Duodenal mucosa (tissue), 2 donors: ENCODE results near the gene UBIAD1.

Experiments
- H3K27ac ChIP-seq: one replicate; pipeline ENCODE4 v1.7.0; 2013; ENCODE audit warnings: low read depth, low read length
- H3K27me3 ChIP-seq, 2 donors: one replicate each; pipeline ENCODE4 v1.7.0; 2013; ENCODE audit warnings: low read length in 2 of 2, control low read depth in 1 of 2; ENCODE audit not compliant: insufficient read depth in 2 of 2, control insufficient read depth in 1 of 2
- H3K36me3 ChIP-seq, 2 donors: one replicate each; pipeline ENCODE4 v1.7.0; 2013; ENCODE audit warnings: low read length in 2 of 2, control low read depth in 1 of 2; ENCODE audit not compliant: insufficient read depth in 2 of 2, control insufficient read depth in 1 of 2
- H3K4me1 ChIP-seq, 2 donors: one replicate each; pipeline ENCODE4 v1.7.0; 2013; ENCODE audit warnings: low read length in 2 of 2, control low read depth in 1 of 2; ENCODE audit not compliant: insufficient read depth in 2 of 2, control insufficient read depth in 1 of 2
- H3K4me3 ChIP-seq, 2 donors: one replicate each; pipeline ENCODE4 v1.7.0; 2013; ENCODE audit warnings: low read length in 2 of 2, low read depth in 1 of 2
- H3K9ac ChIP-seq, 2 donors: one replicate each; pipeline ENCODE4 v1.7.0; 2013; ENCODE audit warnings: low read length in 2 of 2, low read depth in 1 of 2
- H3K9me3 ChIP-seq, 2 donors: one replicate each; pipeline ENCODE4 v1.7.0; 2013; ENCODE audit warnings: low read length in 2 of 2, control low read depth in 1 of 2; ENCODE audit not compliant: control insufficient read depth in 1 of 2

UBIAD1 gene

DNA sequence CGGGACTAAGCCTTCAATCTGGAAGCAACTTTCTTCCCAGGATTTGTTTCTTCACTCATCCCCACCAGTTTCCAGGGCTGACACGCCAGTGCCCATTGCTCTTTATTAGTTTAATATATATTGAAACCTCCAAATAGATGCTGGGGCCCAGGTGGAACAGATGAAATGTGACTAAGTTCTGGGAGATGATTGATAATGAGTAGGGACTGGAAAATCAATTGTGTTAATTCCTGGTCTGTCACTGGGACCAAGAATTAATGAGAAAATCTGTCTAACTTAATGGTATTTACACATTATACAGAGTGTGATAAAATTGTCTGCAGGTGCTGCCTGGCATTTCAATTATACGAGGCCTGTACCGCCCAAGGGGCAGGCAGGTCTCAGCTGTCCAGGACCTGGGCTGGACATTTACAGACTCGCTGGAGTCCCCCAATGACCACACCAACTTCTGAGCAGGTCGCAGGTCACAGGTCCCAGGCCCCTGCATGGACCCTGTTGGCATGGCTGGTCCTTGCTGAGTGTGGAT lies 35.8 kb downstream of the UBIAD1 start:
- Histone ChIP-seq H3K9ac (no peak overlapping the region), H3K4me3 (no peak overlapping the region), H3K27me3 (peaks cover 0 to under 1% of the 10 kb centered on the region in 2 donors), H3K36me3 (no peaks in the 10 kb centered on the region), H3K27ac (no peak overlapping the region), H3K9me3 (no peaks in the 10 kb centered on the region), H3K4me1 (no peaks in the 10 kb centered on the region)

DNA sequence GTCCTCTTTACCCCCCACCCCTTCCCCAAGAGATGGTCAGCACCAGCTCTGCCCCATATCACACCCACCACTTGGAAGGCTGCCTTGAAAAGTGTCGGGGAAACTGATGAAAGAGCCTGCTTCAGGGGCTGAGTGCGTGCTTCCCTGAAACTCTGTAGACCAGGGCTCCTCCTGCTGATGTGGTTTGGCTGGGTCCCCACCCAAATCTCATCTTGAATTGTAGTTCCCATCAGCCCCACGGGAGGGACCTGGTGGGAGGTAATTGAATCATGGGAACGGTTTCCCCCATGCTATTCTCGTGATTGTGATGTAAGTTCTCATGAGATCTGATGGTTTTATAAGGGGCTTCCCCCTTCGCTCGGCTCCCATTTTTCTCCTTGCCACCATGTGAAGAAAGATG lies 36.4 kb downstream of the UBIAD1 start:
- no peak overlapping the region for H3K4me3 ChIP-seq

DNA sequence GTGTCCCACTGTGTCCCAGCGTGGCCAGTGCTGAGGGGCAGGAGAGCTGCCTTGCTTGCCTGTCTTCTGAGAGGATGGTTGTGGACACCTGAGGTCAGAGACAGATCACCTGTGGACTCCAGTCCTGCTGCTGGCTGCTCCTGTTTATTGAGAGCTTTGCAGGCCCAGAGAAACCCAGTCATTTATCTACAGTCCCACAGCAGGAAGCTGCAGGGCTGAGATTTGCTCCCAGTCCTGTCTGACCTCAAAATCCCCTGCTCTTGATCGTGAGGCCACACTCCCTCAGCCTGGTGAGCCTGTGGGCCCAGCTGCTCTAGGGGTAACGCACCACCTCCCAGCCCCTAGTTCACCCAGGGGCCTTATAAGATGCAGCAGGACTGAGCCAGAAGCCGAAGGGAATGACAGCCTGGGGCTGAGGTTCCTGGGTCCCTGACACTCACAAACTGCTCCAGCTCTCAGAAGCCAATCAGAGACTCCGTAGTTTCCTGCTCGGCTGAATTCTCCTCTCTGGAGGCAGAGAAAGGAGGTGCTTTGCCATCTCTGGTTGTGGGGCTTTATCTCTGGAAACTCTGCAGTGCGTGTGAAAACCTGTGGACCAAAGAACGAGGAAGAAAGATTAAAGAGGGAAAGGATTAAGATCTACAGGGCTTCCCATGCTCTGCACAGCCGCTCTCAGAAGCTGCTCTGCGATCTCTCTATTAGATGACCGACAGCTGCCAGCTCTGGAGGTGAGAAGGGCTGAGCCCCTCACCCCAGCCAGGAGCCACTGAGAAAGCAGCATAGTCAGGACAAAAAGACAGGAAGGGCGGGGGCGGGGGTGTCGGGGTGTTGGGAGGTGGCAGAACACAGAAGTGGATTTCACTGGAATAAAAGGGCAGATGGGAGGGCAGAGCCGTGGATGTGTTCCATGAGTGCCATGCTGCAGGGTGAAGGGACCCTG lies 39.1 kb downstream of the UBIAD1 start:
- Histone ChIP-seq H3K36me3 (no peaks in the 10 kb centered on the region), H3K9me3 (no peaks in the 10 kb centered on the region), H3K4me1 (no peaks in the 10 kb centered on the region), H3K27ac (no peak overlapping the region), H3K27me3 (peaks cover 0 to 9% of the 10 kb centered on the region in 2 donors), H3K9ac (no peak overlapping the region), H3K4me3 (no peak overlapping the region)

More for the DNA sequence above, 36.4 kb downstream of the UBIAD1 start:
- no peak overlapping the region for H3K27ac ChIP-seq
- no peaks in the 10 kb centered on the region for H3K9me3 ChIP-seq
- no peaks in the 10 kb centered on the region for H3K36me3 ChIP-seq
- H3K27me3 ChIP-seq = peaks cover 0 to 3% of the 10 kb centered on the region in 2 donors
- no peaks in the 10 kb centered on the region for H3K4me1 ChIP-seq
- no peak overlapping the region for H3K9ac ChIP-seq

DNA sequence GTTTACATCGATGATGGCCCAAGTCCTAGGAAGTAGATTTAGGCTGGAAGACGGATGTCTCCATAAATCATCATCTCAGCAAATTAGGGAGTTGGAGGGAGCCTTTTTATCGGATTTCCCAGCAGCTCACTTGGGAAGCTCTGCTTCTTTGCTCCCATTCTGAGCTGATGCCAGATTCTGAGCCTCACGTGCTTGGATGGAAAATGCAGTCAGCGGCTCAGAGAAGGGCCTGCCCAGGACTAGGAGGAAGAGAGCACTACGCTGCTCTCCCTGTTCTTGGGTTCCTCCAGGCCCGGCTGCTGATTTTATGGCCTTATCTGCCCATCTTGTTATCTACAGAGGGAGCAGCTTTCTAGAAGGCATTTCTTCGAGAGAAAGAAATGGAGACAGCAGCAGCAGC lies 42.0 kb downstream of the UBIAD1 start:
- no peak overlapping the region for H3K9ac ChIP-seq
- peaks cover 0 to 12% of the 10 kb centered on the region in 2 donors for H3K27me3 ChIP-seq
- no peaks in the 10 kb centered on the region for H3K9me3 ChIP-seq
- no peak overlapping the region for H3K4me3 ChIP-seq
- H3K36me3 ChIP-seq = no peaks in the 10 kb centered on the region
- no peak overlapping the region for H3K27ac ChIP-seq
- H3K4me1 ChIP-seq = no peaks in the 10 kb centered on the region

DNA sequence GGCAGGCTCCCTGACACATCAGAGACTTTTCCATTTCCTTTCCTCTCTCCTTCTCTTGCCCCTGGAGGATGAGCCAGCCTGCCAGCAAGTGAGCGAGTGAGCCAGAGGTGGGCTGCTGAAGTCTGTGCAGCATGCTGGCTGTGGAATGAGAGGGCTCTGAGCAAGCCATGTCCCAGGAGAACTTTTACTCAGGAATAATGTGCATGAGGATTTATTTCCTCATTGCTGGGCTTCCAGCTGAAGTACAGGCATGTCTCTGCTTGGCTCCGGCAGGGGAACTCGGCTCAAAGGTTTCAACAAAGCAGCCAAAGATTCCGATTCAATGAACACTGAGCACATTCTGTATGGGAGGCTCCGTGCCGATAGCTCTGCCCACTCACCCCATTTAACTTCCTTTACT lies 43.7 kb downstream of the UBIAD1 start:
- Histone ChIP-seq H3K27me3 (peaks cover 0 to 13% of the 10 kb centered on the region in 2 donors), H3K4me1 (no peaks in the 10 kb centered on the region), H3K27ac (no peak overlapping the region), H3K9me3 (no peaks in the 10 kb centered on the region), H3K9ac (no peak overlapping the region), H3K4me3 (no peak overlapping the region), H3K36me3 (no peaks in the 10 kb centered on the region)

DNA sequence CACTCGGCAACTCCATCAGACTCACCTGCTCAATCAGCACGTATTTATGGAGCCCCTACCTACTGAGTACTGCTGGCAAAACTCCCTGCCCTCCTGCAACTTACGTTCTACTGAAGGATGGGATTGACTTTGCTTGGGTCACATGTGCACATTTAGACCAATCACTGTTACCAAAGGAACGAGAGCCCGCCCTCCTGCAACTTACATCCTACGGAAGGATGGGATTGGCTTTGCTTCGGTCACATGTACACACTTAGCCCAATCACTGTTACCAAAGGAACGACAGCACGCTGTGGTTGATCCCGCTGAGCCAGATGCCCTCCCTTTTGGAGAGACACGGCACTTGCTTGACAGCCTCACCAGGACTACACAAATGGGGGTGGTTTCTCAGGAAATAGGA lies 46.0 kb downstream of the UBIAD1 start:
- no peaks in the 10 kb centered on the region for H3K4me1 ChIP-seq
- H3K36me3 ChIP-seq = no peaks in the 10 kb centered on the region
- no peaks in the 10 kb centered on the region for H3K9me3 ChIP-seq
- no peak overlapping the region for H3K9ac ChIP-seq
- no peak overlapping the region for H3K4me3 ChIP-seq
- H3K27me3 ChIP-seq = peaks cover 0 to 10% of the 10 kb centered on the region in 2 donors
- no peak overlapping the region for H3K27ac ChIP-seq

DNA sequence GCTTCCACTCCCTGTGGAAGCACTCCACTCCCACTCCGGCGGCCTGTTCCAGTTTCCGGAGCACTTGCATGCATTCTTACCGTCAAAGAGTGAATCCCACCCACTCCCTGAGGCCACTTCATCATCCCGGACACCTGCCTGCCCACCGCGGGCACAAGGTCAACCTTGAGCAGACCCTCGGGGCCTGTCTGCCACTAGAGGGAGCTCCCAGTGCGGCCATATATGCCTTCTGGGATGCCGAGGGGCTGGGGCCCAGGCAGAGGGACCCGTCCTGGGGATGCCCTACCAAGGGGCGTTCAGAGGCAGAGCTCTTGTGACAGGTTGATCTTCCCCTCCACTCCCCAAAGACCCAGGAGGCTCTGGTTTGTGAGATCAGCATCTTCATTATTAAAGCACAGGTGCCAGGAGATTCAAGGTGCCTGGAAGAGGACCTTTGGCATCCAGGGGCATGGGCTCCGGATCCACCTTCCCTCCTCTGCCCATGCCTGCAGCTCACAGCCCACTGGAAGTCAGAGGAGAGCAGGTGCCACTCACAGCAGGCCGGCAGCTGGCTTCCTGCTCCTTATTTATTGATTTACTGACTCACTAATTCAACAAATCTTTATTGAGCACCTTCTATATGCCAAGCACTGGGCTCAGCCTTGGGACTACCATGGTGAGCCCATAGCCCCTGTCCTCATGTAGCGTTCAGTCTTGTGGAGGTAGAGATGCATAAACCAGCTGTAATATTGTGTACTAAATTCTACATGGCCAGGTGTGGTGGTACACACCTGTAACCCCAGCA lies 47.3 kb downstream of the UBIAD1 start:
- no peaks in the 10 kb centered on the region for H3K4me1 ChIP-seq
- H3K4me3 ChIP-seq = no peak overlapping the region
- H3K27ac ChIP-seq = no peak overlapping the region

DNA sequence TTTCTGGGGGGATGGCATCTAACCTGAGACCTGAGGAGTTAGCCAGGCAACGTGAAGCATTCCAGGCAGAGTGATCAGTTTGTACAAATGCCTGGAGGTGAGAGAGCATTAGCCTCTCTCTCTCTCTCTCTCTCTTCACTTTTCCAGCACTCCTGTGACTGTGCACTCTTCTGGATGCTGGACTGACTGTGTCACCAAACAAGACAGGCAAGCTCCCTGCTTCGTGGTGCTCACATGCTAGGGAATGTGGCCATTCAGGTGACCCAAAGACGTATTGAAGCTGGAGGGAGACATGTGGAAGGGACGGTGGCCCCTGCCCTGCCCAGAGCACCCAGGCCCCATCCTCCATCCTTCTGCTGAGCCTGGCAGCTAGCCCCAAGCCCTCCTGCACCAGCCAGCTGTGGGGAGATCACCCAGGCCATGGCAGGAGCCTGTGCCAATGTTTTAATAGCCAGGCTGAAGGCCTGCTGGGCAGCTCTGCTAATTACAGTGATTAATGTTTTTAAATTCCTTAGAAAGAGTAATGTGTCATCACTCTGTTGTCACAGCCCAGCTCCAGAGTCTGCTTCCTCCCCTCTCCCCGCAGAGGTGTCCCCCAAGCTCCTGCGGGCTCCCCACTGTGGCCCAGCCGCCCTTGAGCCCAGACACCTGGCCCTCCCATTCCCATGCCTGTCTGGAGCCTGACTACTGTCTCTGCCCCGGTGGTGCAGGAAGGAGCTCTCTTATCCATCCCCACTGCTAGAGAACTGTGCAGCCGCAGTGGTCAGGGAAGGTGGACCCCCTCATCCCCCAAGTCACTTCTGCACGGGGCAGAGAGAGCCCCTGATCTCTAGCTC lies 48.9 kb downstream of the UBIAD1 start:
- Histone ChIP-seq H3K36me3 (no peaks in the 10 kb centered on the region), H3K27ac (no peak overlapping the region), H3K9ac (no peak overlapping the region), H3K4me3 (no peak overlapping the region), H3K4me1 (no peaks in the 10 kb centered on the region), H3K9me3 (no peaks in the 10 kb centered on the region), H3K27me3 (peaks cover 0 to 4% of the 10 kb centered on the region in 2 donors)

More for the DNA sequence above, 47.3 kb downstream of the UBIAD1 start:
- Histone ChIP-seq H3K36me3 (no peaks in the 10 kb centered on the region), H3K27me3 (peaks cover 0 to 10% of the 10 kb centered on the region in 2 donors), H3K9ac (no peak overlapping the region), H3K9me3 (no peaks in the 10 kb centered on the region)

DNA sequence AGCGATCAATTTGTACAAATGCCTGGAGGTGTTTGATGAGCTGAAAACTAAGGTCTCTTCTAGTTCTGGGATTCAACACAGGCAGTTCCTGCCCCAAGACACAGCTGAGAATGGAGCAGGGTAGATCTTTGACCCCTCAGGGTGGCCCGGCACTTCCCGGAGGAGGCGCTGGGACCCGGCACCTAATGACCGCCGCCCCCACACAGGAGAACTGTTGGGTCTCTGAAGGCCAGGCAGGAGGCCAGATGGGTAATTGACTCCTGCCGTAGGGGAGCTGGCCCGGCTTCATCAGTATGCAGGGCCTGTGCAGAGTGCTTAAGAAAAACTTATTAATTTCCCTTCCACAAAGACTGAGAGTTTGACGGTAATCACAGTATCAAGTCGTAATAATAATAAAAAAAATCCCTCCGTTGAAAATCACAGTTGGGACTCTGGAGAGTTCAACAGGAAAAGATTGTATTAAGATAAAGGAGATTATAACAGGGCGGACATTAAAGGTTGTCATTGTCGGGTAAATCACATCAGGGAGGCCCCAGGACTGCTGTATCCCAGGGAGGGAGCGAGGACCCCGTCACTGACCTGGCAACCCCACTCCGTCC lies 51.7 kb downstream of the UBIAD1 start:
- H3K27ac ChIP-seq = no peak overlapping the region
- H3K27me3 ChIP-seq = peaks cover 0 to 4% of the 10 kb centered on the region in 2 donors
- no peaks in the 10 kb centered on the region for H3K9me3 ChIP-seq
- H3K36me3 ChIP-seq = no peaks in the 10 kb centered on the region
- H3K4me1 ChIP-seq = no peaks in the 10 kb centered on the region
- H3K4me3 ChIP-seq = no peak overlapping the region
- H3K9ac ChIP-seq = no peak overlapping the region
